ENCODE results near the gene ZNRF2.
"Not testable (repeated sequence)": the region's sequence is repeated elsewhere in the genome, so short reads cannot be mapped to it uniquely, and the experiment has no call there.

Gene ZNRF2

GRCh38 chr7:30363778-30364563 lies 79.6 kb downstream of the ZNRF2 start:
- no peak for FAIRE-seq

GRCh38 chr7:30364773-30365172 lies 80.4 kb downstream of the ZNRF2 start:
- FAIRE-seq = no peak

- no peak for FAIRE-seq
Observed at GRCh38 chr7:30365621-30366020, 81.2 kb downstream of the ZNRF2 start.

GRCh38 chr7:30366606-30367005 lies 82.2 kb downstream of the ZNRF2 start:
- no peak for FAIRE-seq

GRCh38 chr7:30367561-30367960 lies 83.2 kb downstream of the ZNRF2 start:
- no peak for FAIRE-seq

- FAIRE-seq = no peak
Observed at GRCh38 chr7:30369879-30370278, 85.5 kb downstream of the ZNRF2 start.

GRCh38 chr7:30371321-30371720 lies 86.9 kb downstream of the ZNRF2 start:
- no peak for FAIRE-seq

GRCh38 chr7:30378275-30378674 lies 93.9 kb downstream of the ZNRF2 start:
- FAIRE-seq = no peak

GRCh38 chr7:30379131-30379530 lies 94.7 kb downstream of the ZNRF2 start:
- FAIRE-seq = no peak

GRCh38 chr7:30379741-30380140 lies 95.3 kb downstream of the ZNRF2 start:
- FAIRE-seq = no peak

- FAIRE-seq = no peak
Observed at GRCh38 chr7:30380294-30380693, 95.9 kb downstream of the ZNRF2 start.

GRCh38 chr7:30380824-30381223 lies 96.4 kb downstream of the ZNRF2 start:
- FAIRE-seq = not testable (repeated sequence)

GRCh38 chr7:30382607-30383006 lies 98.2 kb downstream of the ZNRF2 start:
- no peak for FAIRE-seq

- no peak for FAIRE-seq
Observed at GRCh38 chr7:30389791-30390190, 105.4 kb downstream of the ZNRF2 start.

GRCh38 chr7:30390736-30391636 lies 106.6 kb downstream of the ZNRF2 start:
- no peak for FAIRE-seq

GRCh38 chr7:30391806-30392205 lies 107.4 kb downstream of the ZNRF2 start:
- no peak for FAIRE-seq

- no peak for FAIRE-seq
Observed at GRCh38 chr7:30395676-30396075, 111.3 kb downstream of the ZNRF2 start.

GRCh38 chr7:30396389-30396788 lies 112.0 kb downstream of the ZNRF2 start:
- no peak for FAIRE-seq

GRCh38 chr7:30403477-30403876 lies 119.1 kb downstream of the ZNRF2 start:
- FAIRE-seq = no peak

GRCh38 chr7:30405179-30405578 lies 120.8 kb downstream of the ZNRF2 start:
- no peak for FAIRE-seq

- FAIRE-seq = no peak
Observed at GRCh38 chr7:30406664-30407425, 122.4 kb downstream of the ZNRF2 start.

- FAIRE-seq = no peak
Observed at GRCh38 chr7:30411173-30411572, 126.8 kb downstream of the ZNRF2 start.

- no peak for FAIRE-seq
Observed at GRCh38 chr7:30411897-30412296, 127.5 kb downstream of the ZNRF2 start.
